ENCODE results near the gene SETBP1. TPM values are rescaled to one million over a fixed set of nuclear protein-coding genes. Genes with fewer than 3 reads are reported as not detected.

The SETBP1 gene
- polyA plus RNA-seq, 1 experiment, result 0.71 TPM

- no peak for DNase-seq (ENCODE audit: low read depth, low spot score)
- no peak for TF ChIP-seq CTCF (IDR thresholded peaks at IDR 0.05; ENCODE audit: low read depth, low read length)
- CTCF ChIA-PET, result no interaction called here
Observed at GRCh38 chr18:45063246-45064038, 382.8 kb downstream of the SETBP1 start.

GRCh38 chr18:45066210-45066609, 385.5 kb downstream of the SETBP1 start:
- ChIA-PET CTCF (interaction anchor here (0.7 to 1.1 kb wide), 3 partner anchors 11 to 147 kb away, joined by 3 to 4 read pairs (median 4); no protein-coding TSS in a partner anchor), POLR2A (no interaction called here)
- no peak for DNase-seq (ENCODE audit: low read depth, low spot score)
- Histone ChIP-seq H3K27me3 (ENCODE audit: control insufficient read depth, insufficient read depth, low read length) (no peaks in the 10 kb centered on the region), H3K4me3 (ENCODE audit: low read depth, low read length) (no peak overlapping the region), H3K27ac (ENCODE audit: low read depth, low read length) (no peak overlapping the region), H3K9me3 (ENCODE audit: control insufficient read depth, insufficient read depth, low read length) (peaks cover 5% of the 10 kb centered on the region)
- TF ChIP-seq CTCF (IDR thresholded peaks at IDR 0.05; ENCODE audit: low read depth, low read length), result no peak

More at GRCh38 chr18:45063246-45064038, 382.8 kb downstream of the SETBP1 start:
- Histone ChIP-seq H3K27ac (ENCODE audit: low read depth, low read length) (no peak overlapping the region), H3K27me3 (ENCODE audit: control insufficient read depth, insufficient read depth, low read length) (no peaks in the 10 kb centered on the region), H3K9me3 (ENCODE audit: control insufficient read depth, insufficient read depth, low read length) (peaks cover 5% of the 10 kb centered on the region), H3K4me3 (ENCODE audit: low read depth, low read length) (no peak overlapping the region)
- POLR2A ChIA-PET, result no interaction called here

- peaks cover 5% of the 10 kb centered on the region for H3K9me3 ChIP-seq (ENCODE audit: control insufficient read depth, insufficient read depth, low read length)
- no peaks in the 10 kb centered on the region for H3K27me3 ChIP-seq (ENCODE audit: control insufficient read depth, insufficient read depth, low read length)
- DNase-seq (ENCODE audit: low read depth, low spot score), result no peak
- H3K4me3 ChIP-seq (ENCODE audit: low read depth, low read length), result no peak overlapping the region
- CTCF ChIA-PET, result interaction anchor here (1.1 to 1.9 kb wide), 2 partner anchors 12 to 146 kb away, joined by 4 to 6 read pairs; no protein-coding TSS in a partner anchor
- H3K27ac ChIP-seq (ENCODE audit: low read depth, low read length), result no peak overlapping the region
- no peak for TF ChIP-seq CTCF (IDR thresholded peaks at IDR 0.05; ENCODE audit: low read depth, low read length)
- POLR2A ChIA-PET, result no interaction called here
Observed at GRCh38 chr18:45066886-45067285, 386.2 kb downstream of the SETBP1 start.

GRCh38 chr18:45068400-45069094, 387.9 kb downstream of the SETBP1 start:
- Histone ChIP-seq H3K27me3 (ENCODE audit: control insufficient read depth, insufficient read depth, low read length) (no peaks in the 10 kb centered on the region), H3K27ac (ENCODE audit: low read depth, low read length) (no peak overlapping the region), H3K4me3 (ENCODE audit: low read depth, low read length) (no peak overlapping the region), H3K9me3 (ENCODE audit: control insufficient read depth, insufficient read depth, low read length) (peaks cover 4% of the 10 kb centered on the region)
- no peak for DNase-seq (ENCODE audit: low read depth, low spot score)
- CTCF ChIA-PET, result interaction anchor here (1.9 kb wide), 1 partner anchor 145 kb away, joined by 6 read pairs; no protein-coding TSS in a partner anchor
- no peak for TF ChIP-seq CTCF (IDR thresholded peaks at IDR 0.05; ENCODE audit: low read depth, low read length)
- POLR2A ChIA-PET, result no interaction called here

- Histone ChIP-seq H3K27ac (ENCODE audit: low read depth, low read length) (no peak overlapping the region), H3K27me3 (ENCODE audit: control insufficient read depth, insufficient read depth, low read length) (no peaks in the 10 kb centered on the region), H3K9me3 (ENCODE audit: control insufficient read depth, insufficient read depth, low read length) (no peaks in the 10 kb centered on the region), H3K4me3 (ENCODE audit: low read depth, low read length) (no peak overlapping the region)
- no peak for DNase-seq (ENCODE audit: low read depth, low spot score)
- POLR2A ChIA-PET, result no interaction called here
- no peak for TF ChIP-seq CTCF (IDR thresholded peaks at IDR 0.05; ENCODE audit: low read depth, low read length)
- CTCF ChIA-PET, result no interaction called here
Observed at GRCh38 chr18:45069546-45069945, 388.9 kb downstream of the SETBP1 start.

All from AG04450 (cell line).